Measurements from ENCODE around the gene ABCC8. TPM values are rescaled to one million over a fixed set of nuclear protein-coding genes. Genes with fewer than 3 reads are reported as not detected.

Gene ABCC8
- total RNA-seq, 2 donors from 2014 or later, result 3.0 to 4.2 TPM

GRCh38 chr11:17471501-17471900 is 5.1 kb downstream of the ABCC8 start:
- Histone ChIP-seq H3K36me3 (no peaks in the 10 kb centered on the region), H3K9me3 (no peaks in the 10 kb centered on the region), H3K4me3 (no peak overlapping the region), H3K4me1 (peaks cover 0 to 7% of the 10 kb centered on the region in 2 donors), H3K27ac (no peak overlapping the region), H3K27me3 (no peaks in the 10 kb centered on the region)
- no peak for DNase-seq (ENCODE audit: low spot score)
- TF ChIP-seq CTCF (IDR thresholded peaks at IDR 0.05), result no peak

- Histone ChIP-seq H3K27me3 (no peaks in the 10 kb centered on the region), H3K36me3 (no peaks in the 10 kb centered on the region), H3K9me3 (no peaks in the 10 kb centered on the region), H3K4me3 (no peak overlapping the region), H3K27ac (no peak overlapping the region), H3K4me1 (no peaks in the 10 kb centered on the region)
- TF ChIP-seq CTCF (IDR thresholded peaks at IDR 0.05), result no peak
- DNase-seq (ENCODE audit: low spot score), result no peak
These were observed 6.6 kb downstream of the ABCC8 start for GRCh38 chr11:17469998-17470397.

- H3K27ac ChIP-seq, result no peak overlapping the region
- TF ChIP-seq CTCF (IDR thresholded peaks at IDR 0.05), result no peak
- H3K4me1 ChIP-seq, result no peaks in the 10 kb centered on the region
- no peaks in the 10 kb centered on the region for H3K9me3 ChIP-seq
- DNase-seq (ENCODE audit: low spot score), result no peak
- no peaks in the 10 kb centered on the region for H3K27me3 ChIP-seq
- H3K36me3 ChIP-seq, result no peaks in the 10 kb centered on the region
- H3K4me3 ChIP-seq, result no peak overlapping the region
These were observed 8.5 kb downstream of the ABCC8 start for GRCh38 chr11:17468122-17468521.

- TF ChIP-seq CTCF (IDR thresholded peaks at IDR 0.05), result no peak
- DNase-seq (ENCODE audit: low spot score), result no peak
- H3K27me3 ChIP-seq, result no peaks in the 10 kb centered on the region
- H3K4me3 ChIP-seq, result no peak overlapping the region
- no peak overlapping the region for H3K27ac ChIP-seq
- H3K36me3 ChIP-seq, result no peaks in the 10 kb centered on the region
- H3K4me1 ChIP-seq, result no peaks in the 10 kb centered on the region
- no peaks in the 10 kb centered on the region for H3K9me3 ChIP-seq
These were observed 13.0 kb downstream of the ABCC8 start for GRCh38 chr11:17463546-17464174.

- H3K27me3 ChIP-seq, result no peaks in the 10 kb centered on the region
- no peaks in the 10 kb centered on the region for H3K9me3 ChIP-seq
- no peaks in the 10 kb centered on the region for H3K36me3 ChIP-seq
- no peaks in the 10 kb centered on the region for H3K4me1 ChIP-seq
- DNase-seq (ENCODE audit: low spot score), result no peak
- TF ChIP-seq CTCF (IDR thresholded peaks at IDR 0.05), result no peak
- no peak overlapping the region for H3K4me3 ChIP-seq
- no peak overlapping the region for H3K27ac ChIP-seq
These were observed 13.7 kb downstream of the ABCC8 start for GRCh38 chr11:17462940-17463339.

- H3K4me3 ChIP-seq, result no peak overlapping the region
- H3K4me1 ChIP-seq, result no peaks in the 10 kb centered on the region
- no peak for TF ChIP-seq CTCF (IDR thresholded peaks at IDR 0.05)
- no peaks in the 10 kb centered on the region for H3K36me3 ChIP-seq
- no peaks in the 10 kb centered on the region for H3K27me3 ChIP-seq
- no peaks in the 10 kb centered on the region for H3K9me3 ChIP-seq
- no peak overlapping the region for H3K27ac ChIP-seq
- no peak for DNase-seq (ENCODE audit: low spot score)
These were observed 16.2 kb downstream of the ABCC8 start for GRCh38 chr11:17460406-17460805.

Measured in right atrium auricular region (tissue), 2 donors.